Measurements from ENCODE around the gene RAB3IL1.

- TF ChIP-seq ZSCAN30 (tag by site-specific recombination; IDR thresholded peaks at IDR 0.05) (no peak), ZBTB49 (tag by site-specific recombination; IDR thresholded peaks at IDR 0.05; ENCODE audit: low read depth) (no peak), REST (tag by site-specific recombination; IDR thresholded peaks at IDR 0.05) (no peak), IKZF3 (tag by site-specific recombination; IDR thresholded peaks at IDR 0.05) (no peak), CTCF (tag by site-specific recombination; IDR thresholded peaks at IDR 0.05) (no peak), ZNF560 (tag by site-specific recombination; IDR thresholded peaks at IDR 0.05; ENCODE audit: borderline replicate concordance) (no peak), ZNF121 (tag by site-specific recombination; IDR thresholded peaks at IDR 0.05) (no peak)
These were observed 13.5 kb downstream of the RAB3IL1 start for GRCh38 chr11:61903845-61904244.
